Measurements from ENCODE around the gene H2AZ2. TPM values are rescaled to one million over a fixed set of nuclear protein-coding genes. Genes with fewer than 3 reads are reported as not detected.

H2AZ2 gene
- total RNA-seq, 2 experiments from 2014 or later = 274 to 440 TPM

DNA sequence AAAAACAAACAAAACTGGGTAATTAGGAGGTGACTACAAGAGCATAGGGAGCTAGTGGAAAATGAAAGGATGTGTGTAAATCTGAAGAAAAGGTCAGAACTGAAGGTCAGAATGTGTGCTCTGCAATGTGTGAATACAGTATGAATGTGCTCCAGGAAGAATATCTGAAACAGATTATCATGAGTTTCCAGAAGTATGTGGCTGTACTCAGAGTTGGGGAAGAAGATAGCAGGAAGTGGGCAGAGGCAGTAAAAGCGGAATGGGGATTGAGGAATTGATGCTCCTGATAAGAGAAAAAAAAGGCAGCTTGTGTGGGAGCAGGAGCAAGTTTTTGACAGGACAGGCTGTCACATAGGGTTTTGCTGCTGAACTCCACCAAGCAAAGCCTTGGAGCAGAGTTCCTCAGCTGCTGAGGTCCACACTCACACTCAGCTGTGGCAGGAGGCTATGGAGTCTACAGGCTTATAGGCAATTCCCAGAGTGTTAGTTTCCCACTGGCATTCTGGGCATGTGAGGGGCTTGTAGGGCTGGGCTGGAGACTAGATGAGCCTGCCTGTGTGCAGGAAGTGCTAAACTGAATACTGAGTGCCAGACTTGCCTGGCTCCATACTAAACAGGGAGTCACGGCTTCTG, 22.9 kb downstream of the H2AZ2 start:
- Histone ChIP-seq H2AFZ (ENCODE audit: low read length) (no peak overlapping the region), H3K79me2 (ENCODE audit: insufficient read depth, low read depth, low read length) (no peaks in the 10 kb centered on the region), H3K4me3 (ENCODE audit: low read depth, low read length, poor library complexity, severe bottlenecking) (no peak overlapping the region), H4K20me1 (ENCODE audit: insufficient read depth, low read length) (no peaks in the 10 kb centered on the region), H3K27ac (ENCODE audit: low read depth, low read length, poor library complexity, severe bottlenecking) (no peak overlapping the region), H3K4me2 (ENCODE audit: low read length) (no peak overlapping the region), H3K36me3 (ENCODE audit: insufficient read depth, low read length) (peaks cover 48% of the 10 kb centered on the region), H3K9me3 (ENCODE audit: low read length) (no peaks in the 10 kb centered on the region), H3K9me2 (ENCODE audit: insufficient read depth, low read length) (no peaks in the 10 kb centered on the region), H3K4me1 (ENCODE audit: insufficient read depth, low read length, poor library complexity, severe bottlenecking) (no peaks in the 10 kb centered on the region)
- CTCF ChIA-PET (ENCODE audit: unreplicated experiment) = no interaction called here
- intact Hi-C loops (cut with micrococcal nuclease; ENCODE audit: unreplicated experiment) = no loop called here
- POLR2A ChIA-PET = interaction anchor here (0.6 kb wide), 1 partner anchor 121 kb away, joined by 3 read pairs; no protein-coding TSS in a partner anchor
- no peak for TF ChIP-seq EZH2phosphoT487 (IDR thresholded peaks at IDR 0.05; ENCODE audit: borderline replicate concordance, low read depth, low read length)
- TF ChIP-seq, protein P1, sequence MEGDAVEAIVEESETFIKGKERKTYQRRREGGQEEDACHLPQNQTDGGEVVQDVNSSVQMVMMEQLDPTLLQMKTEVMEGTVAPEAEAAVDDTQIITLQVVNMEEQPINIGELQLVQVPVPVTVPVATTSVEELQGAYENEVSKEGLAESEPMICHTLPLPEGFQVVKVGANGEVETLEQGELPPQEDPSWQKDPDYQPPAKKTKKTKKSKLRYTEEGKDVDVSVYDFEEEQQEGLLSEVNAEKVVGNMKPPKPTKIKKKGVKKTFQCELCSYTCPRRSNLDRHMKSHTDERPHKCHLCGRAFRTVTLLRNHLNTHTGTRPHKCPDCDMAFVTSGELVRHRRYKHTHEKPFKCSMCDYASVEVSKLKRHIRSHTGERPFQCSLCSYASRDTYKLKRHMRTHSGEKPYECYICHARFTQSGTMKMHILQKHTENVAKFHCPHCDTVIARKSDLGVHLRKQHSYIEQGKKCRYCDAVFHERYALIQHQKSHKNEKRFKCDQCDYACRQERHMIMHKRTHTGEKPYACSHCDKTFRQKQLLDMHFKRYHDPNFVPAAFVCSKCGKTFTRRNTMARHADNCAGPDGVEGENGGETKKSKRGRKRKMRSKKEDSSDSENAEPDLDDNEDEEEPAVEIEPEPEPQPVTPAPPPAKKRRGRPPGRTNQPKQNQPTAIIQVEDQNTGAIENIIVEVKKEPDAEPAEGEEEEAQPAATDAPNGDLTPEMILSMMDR (conservative IDR thresholded peaks at IDR 0.05; ENCODE audit: low read length) = no peak
- DNase-seq (ENCODE audit: low spot score) = no peak
- no TSS peak for BruUV-seq (replicated peaks)

DNA sequence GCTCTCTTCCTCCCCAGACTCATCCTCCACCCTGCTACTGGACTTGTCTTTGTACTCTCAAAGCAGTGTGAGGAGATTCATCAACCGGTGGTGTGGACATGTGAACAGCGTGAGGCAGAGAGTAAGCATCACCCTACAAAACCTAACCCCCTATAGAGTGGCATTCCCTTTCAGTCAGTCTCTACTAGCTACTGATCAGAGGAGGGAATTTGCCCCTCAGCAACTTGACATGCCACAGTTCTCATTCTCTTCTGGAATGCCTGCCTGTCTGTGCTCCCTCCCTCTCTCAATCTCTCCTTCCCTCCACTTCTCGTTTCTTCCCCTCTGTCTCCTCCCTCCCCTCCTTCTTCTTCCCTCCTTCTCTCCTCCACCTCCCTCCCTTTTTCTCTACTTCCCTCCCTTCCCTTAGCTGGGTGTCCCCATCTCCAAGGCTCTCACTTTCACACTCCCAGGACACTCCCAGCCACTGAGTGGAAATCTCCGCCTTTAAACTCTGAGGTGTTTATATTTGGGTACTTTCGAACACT, 24.6 kb downstream of the H2AZ2 start:
- H3K9me2 ChIP-seq (ENCODE audit: insufficient read depth, low read length) = no peaks in the 10 kb centered on the region
- no peaks in the 10 kb centered on the region for H3K79me2 ChIP-seq (ENCODE audit: insufficient read depth, low read depth, low read length)
- POLR2A ChIA-PET = interaction anchor here (0.6 to 1.0 kb wide), 2 partner anchors 23 to 240 kb away, joined by 3 to 4 read pairs; no protein-coding TSS in a partner anchor
- intact Hi-C loops (cut with micrococcal nuclease; ENCODE audit: unreplicated experiment) = no loop called here
- no TSS peak for BruUV-seq (replicated peaks)
- no peaks in the 10 kb centered on the region for H4K20me1 ChIP-seq (ENCODE audit: insufficient read depth, low read length)
- no peak for DNase-seq (ENCODE audit: low spot score)
- H3K4me1 ChIP-seq (ENCODE audit: insufficient read depth, low read length, poor library complexity, severe bottlenecking) = no peaks in the 10 kb centered on the region
- H3K4me2 ChIP-seq (ENCODE audit: low read length) = no peak overlapping the region
- CTCF ChIA-PET (ENCODE audit: unreplicated experiment) = no interaction called here
- H3K9me3 ChIP-seq (ENCODE audit: low read length) = no peaks in the 10 kb centered on the region
- H2AFZ ChIP-seq (ENCODE audit: low read length) = no peak overlapping the region
- no peak overlapping the region for H3K4me3 ChIP-seq (ENCODE audit: low read depth, low read length, poor library complexity, severe bottlenecking)
- H3K27ac ChIP-seq (ENCODE audit: low read depth, low read length, poor library complexity, severe bottlenecking) = no peak overlapping the region
- H3K36me3 ChIP-seq (ENCODE audit: insufficient read depth, low read length) = peaks cover 31% of the 10 kb centered on the region
- TF ChIP-seq, protein P1 (conservative IDR thresholded peaks at IDR 0.05; ENCODE audit: low read length) = no peak
- no peak for TF ChIP-seq EZH2phosphoT487 (IDR thresholded peaks at IDR 0.05; ENCODE audit: borderline replicate concordance, low read depth, low read length)

DNA sequence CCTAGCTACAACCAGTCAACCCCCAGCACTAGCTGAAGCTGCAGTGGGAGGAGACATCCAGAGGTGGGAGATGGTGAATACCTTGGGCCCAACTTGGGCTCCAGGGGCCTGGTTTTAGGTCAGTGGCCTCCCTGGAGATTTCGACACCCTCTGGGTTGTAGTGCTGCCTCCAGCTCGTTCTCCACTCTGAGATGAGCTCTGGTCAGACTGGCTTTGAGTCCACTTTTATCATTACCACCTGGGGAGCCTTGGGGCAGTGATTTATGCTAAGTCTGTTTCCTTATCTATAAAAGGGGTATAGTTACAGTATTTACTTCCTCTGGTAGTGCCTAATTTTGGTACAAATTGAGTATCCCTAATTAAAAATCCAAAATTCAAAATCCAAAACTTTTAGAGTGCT, 28.6 kb downstream of the H2AZ2 start:
- Histone ChIP-seq H3K9me2 (ENCODE audit: insufficient read depth, low read length) (no peaks in the 10 kb centered on the region), H3K4me2 (ENCODE audit: low read length) (no peak overlapping the region), H3K4me3 (ENCODE audit: low read depth, low read length, poor library complexity, severe bottlenecking) (no peak overlapping the region), H3K9me3 (ENCODE audit: low read length) (no peaks in the 10 kb centered on the region), H3K27ac (ENCODE audit: low read depth, low read length, poor library complexity, severe bottlenecking) (no peak overlapping the region), H2AFZ (ENCODE audit: low read length) (no peak overlapping the region), H4K20me1 (ENCODE audit: insufficient read depth, low read length) (no peaks in the 10 kb centered on the region), H3K4me1 (ENCODE audit: insufficient read depth, low read length, poor library complexity, severe bottlenecking) (no peaks in the 10 kb centered on the region), H3K36me3 (ENCODE audit: insufficient read depth, low read length) (no peaks in the 10 kb centered on the region; the same call in 1 of the 2 replicates), H3K79me2 (ENCODE audit: insufficient read depth, low read depth, low read length) (no peaks in the 10 kb centered on the region)
- TF ChIP-seq EZH2phosphoT487 (IDR thresholded peaks at IDR 0.05; ENCODE audit: borderline replicate concordance, low read depth, low read length) = no peak
- TF ChIP-seq, protein P1 (conservative IDR thresholded peaks at IDR 0.05; ENCODE audit: low read length) = no peak
- no peak for DNase-seq (ENCODE audit: low spot score)
- CTCF ChIA-PET (ENCODE audit: unreplicated experiment) = no interaction called here
- intact Hi-C loops (cut with micrococcal nuclease; ENCODE audit: unreplicated experiment) = no loop called here
- POLR2A ChIA-PET = interaction anchor here (0.5 to 1.0 kb wide), 5 partner anchors 16 to 1056 kb away, joined by 3 to 6 read pairs (median 4); no protein-coding TSS in a partner anchor
- BruUV-seq (replicated peaks) = no TSS peak
